K562 (cell line): ENCODE results near the gene LRP2. TPM values are rescaled to one million over a fixed set of nuclear protein-coding genes. Genes with fewer than 3 reads are reported as not detected.

Experiments used
- ATF7 ChIP-seq: fragments of 450-650 bp; IDR thresholded peaks from 2 replicates; pipeline ENCODE4 v1.7.1; 2014; ENCODE audit warnings: mild to moderate bottlenecking, moderate library complexity
- KLF13 ChIP-seq: fragments of 450-650 bp; IDR thresholded peaks from 2 replicates; pipeline ENCODE4 v1.6.1; 2016; ENCODE audit warnings: missing genetic modification characterization, low read depth, mild to moderate bottlenecking, missing compliant biosample characterization, moderate library complexity, borderline replicate concordance
- MECOM ChIP-seq: fragments of 250-450 bp; sonication (Bioruptor Pico); IDR thresholded peaks from 2 replicates; pipeline ENCODE4 v1.8.0; 2022; ENCODE audit warnings: inconsistent platforms
- MTA2 ChIP-seq: fragments of 450-650 bp; IDR thresholded peaks from 2 replicates; pipeline ENCODE4 v1.6.1; 2016; ENCODE audit warnings: low read depth
- MYC ChIP-seq, 2 experiments: fragments of 250-450 bp in 1 of 2; sonication (Bioruptor Pico) in 1 of 2; IDR thresholded peaks; 2 replicates each; pipeline versions ENCODE4 v1.5.1 to v1.6.1; 2012 to 2021; ENCODE audit warnings: low read depth in 2 of 2, borderline replicate concordance in 1 of 2, improper control_type of control experiment in 1 of 2, low read length in 1 of 2, mild to moderate bottlenecking in 1 of 2, moderate library complexity in 1 of 2
- RB1 ChIP-seq: fragments of 450-650 bp; IDR thresholded peaks from 2 replicates; pipeline ENCODE4 v1.6.1; 2017; ENCODE audit warnings: low read depth, mild to moderate bottlenecking
- RBM14 ChIP-seq: fragments of 200-400 bp; formaldehyde crosslinking; IDR thresholded peaks from 2 replicates; pipeline ENCODE4 v1.6.1; 2018; ENCODE audit warnings: low read depth, mild to moderate bottlenecking, low read length, moderate library complexity, borderline replicate concordance; ENCODE audit not compliant: insufficient read depth
- SNRNP70 ChIP-seq: fragments of 200-400 bp; formaldehyde crosslinking; optimal IDR thresholded peaks from 2 replicates; pipeline ENCODE3; 2017; ENCODE audit warnings: low read depth, low read length
- polyA plus RNA-seq, 8 experiments: library from polyadenylated mRNA; depleted of rRNA in 4 of 8; stranded (reverse) in 5 of 8; unstranded in 3 of 8; fragments of >200 nt; fragmentation: Nextera tagmentation in 2 of 8; fragmentation: Illumina TruSeq in 1 of 8; extraction: Ambion mirVana in 2 of 8; extraction: Trizol in 1 of 8; gene quantifications; 2 replicates each; pipeline versions ENCODE4 v1.2.1 to v1.2.3, GENCODE V29; 2011 to 2014; ENCODE audit warnings: inconsistent platforms in 1 of 8, missing spikeins in 1 of 8
- total RNA-seq, 7 experiments: library from RNA; depleted of rRNA in 6 of 7; stranded (reverse); fragments of >200 nt in 6 of 7; fragmentation: Illumina TruSeq in 2 of 7; extraction: Trizol in 2 of 7; gene quantifications; 2 replicates each; pipeline versions ENCODE4 v1.2.1 to v1.2.3, GENCODE V29; 2011 to 2021; ENCODE audit warnings: low replicate concordance in 1 of 7
- TF ChIP-seq, protein P1 (sequence below): fragments of 450-650 bp; IDR thresholded peaks from 2 replicates; pipeline ENCODE4 v1.6.1; 2017; ENCODE audit warnings: antibody characterized with exemption, mild to moderate bottlenecking
- TF ChIP-seq, protein P2 (sequence below), 2 experiments: fragments of 450-650 bp in 1 of 2; sonication (generic) in 1 of 2; formaldehyde crosslinking in 1 of 2; IDR thresholded peaks; 2 replicates each; pipeline versions ENCODE4 v1.7.1 to v1.9.0; 2016 to 2022; ENCODE audit warnings: inconsistent platforms in 1 of 2, mild to moderate bottlenecking in 1 of 2, missing genetic modification reagents in 1 of 2

The LRP2 gene
- total and polyA plus RNA-seq, 9 of the 15 experiments (the other 6 are each of a cell fraction or from before 2014, with no cell fraction given): 0.04 to 0.18 (median 0.11) TPM; not detected in 1

DNA sequence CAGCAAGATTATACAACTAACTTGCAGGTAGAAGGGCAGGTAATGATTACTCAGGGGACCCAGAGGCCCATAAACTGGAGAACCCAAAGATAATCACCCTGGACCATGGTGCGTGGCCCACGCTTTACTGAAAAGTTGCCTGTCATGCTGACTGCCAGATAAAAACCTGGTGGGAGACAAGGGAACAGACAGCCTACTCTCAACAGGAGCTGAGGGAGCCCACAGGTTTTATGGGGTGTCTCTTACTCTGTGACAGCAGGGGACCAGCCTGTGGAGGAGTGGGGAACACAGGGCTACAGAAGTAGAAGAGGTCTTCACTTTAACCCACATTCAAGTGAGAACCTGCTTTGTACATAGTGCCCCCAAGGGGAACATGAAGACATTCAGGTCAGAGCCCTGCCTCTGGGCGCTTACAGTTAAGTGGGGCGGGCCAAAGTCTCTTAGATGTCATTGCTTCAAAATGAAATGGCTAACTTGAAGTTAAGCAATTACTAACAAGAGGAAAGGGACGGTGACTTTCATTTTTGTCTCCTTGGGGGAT, 232.6 kb downstream of the LRP2 start (continued):
- TF ChIP-seq KLF13 (tag) (no peak), ATF7 (peak; percentile 50; the same call in 1 of the 2 replicates), MECOM (CRISPR knock-in tag) (no peak), SNRNP70 (no peak), RBM14 (no peak), MYC (IDR thresholded peaks at IDR 0.05; ENCODE audit: low read depth, low read length) (peak; percentile 66; the same call in 1 of the 2 replicates), MYC (CRISPR knock-in tag; IDR thresholded peaks at IDR 0.05; ENCODE audit: borderline replicate concordance, low read depth) (no peak), MTA2 (0 out of 2 replicates have a peak, but pooled peaks have one; percentile 28), RB1 (no peak)
- TF ChIP-seq, protein P1, sequence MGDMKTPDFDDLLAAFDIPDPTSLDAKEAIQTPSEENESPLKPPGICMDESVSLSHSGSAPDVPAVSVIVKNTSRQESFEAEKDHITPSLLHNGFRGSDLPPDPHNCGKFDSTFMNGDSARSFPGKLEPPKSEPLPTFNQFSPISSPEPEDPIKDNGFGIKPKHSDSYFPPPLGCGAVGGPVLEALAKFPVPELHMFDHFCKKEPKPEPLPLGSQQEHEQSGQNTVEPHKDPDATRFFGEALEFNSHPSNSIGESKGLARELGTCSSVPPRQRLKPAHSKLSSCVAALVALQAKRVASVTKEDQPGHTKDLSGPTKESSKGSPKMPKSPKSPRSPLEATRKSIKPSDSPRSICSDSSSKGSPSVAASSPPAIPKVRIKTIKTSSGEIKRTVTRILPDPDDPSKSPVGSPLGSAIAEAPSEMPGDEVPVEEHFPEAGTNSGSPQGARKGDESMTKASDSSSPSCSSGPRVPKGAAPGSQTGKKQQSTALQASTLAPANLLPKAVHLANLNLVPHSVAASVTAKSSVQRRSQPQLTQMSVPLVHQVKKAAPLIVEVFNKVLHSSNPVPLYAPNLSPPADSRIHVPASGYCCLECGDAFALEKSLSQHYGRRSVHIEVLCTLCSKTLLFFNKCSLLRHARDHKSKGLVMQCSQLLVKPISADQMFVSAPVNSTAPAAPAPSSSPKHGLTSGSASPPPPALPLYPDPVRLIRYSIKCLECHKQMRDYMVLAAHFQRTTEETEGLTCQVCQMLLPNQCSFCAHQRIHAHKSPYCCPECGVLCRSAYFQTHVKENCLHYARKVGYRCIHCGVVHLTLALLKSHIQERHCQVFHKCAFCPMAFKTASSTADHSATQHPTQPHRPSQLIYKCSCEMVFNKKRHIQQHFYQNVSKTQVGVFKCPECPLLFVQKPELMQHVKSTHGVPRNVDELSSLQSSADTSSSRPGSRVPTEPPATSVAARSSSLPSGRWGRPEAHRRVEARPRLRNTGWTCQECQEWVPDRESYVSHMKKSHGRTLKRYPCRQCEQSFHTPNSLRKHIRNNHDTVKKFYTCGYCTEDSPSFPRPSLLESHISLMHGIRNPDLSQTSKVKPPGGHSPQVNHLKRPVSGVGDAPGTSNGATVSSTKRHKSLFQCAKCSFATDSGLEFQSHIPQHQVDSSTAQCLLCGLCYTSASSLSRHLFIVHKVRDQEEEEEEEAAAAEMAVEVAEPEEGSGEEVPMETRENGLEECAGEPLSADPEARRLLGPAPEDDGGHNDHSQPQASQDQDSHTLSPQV: peak; percentile 83
- TF ChIP-seq, protein P2, sequence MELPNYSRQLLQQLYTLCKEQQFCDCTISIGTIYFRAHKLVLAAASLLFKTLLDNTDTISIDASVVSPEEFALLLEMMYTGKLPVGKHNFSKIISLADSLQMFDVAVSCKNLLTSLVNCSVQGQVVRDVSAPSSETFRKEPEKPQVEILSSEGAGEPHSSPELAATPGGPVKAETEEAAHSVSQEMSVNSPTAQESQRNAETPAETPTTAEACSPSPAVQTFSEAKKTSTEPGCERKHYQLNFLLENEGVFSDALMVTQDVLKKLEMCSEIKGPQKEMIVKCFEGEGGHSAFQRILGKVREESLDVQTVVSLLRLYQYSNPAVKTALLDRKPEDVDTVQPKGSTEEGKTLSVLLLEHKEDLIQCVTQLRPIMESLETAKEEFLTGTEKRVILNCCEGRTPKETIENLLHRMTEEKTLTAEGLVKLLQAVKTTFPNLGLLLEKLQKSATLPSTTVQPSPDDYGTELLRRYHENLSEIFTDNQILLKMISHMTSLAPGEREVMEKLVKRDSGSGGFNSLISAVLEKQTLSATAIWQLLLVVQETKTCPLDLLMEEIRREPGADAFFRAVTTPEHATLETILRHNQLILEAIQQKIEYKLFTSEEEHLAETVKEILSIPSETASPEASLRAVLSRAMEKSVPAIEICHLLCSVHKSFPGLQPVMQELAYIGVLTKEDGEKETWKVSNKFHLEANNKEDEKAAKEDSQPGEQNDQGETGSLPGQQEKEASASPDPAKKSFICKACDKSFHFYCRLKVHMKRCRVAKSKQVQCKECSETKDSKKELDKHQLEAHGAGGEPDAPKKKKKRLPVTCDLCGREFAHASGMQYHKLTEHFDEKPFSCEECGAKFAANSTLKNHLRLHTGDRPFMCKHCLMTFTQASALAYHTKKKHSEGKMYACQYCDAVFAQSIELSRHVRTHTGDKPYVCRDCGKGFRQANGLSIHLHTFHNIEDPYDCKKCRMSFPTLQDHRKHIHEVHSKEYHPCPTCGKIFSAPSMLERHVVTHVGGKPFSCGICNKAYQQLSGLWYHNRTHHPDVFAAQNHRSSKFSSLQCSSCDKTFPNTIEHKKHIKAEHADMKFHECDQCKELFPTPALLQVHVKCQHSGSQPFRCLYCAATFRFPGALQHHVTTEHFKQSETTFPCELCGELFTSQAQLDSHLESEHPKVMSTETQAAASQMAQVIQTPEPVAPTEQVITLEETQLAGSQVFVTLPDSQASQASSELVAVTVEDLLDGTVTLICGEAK (IDR thresholded peaks at IDR 0.05): no peak
- TF ChIP-seq, protein P2 (CRISPR knock-in tag; IDR thresholded peaks at IDR 0.05): no peak
